Germinal center (tissue), 1 donor: ENCODE measurements around the gene KIAA1671.

Experiments
- DNase-seq: peaks from one replicate; pipeline ENCODE4 v3.0.0; 2012; ENCODE audit warnings: mixed read lengths, low spot score

The KIAA1671 gene

DNA sequence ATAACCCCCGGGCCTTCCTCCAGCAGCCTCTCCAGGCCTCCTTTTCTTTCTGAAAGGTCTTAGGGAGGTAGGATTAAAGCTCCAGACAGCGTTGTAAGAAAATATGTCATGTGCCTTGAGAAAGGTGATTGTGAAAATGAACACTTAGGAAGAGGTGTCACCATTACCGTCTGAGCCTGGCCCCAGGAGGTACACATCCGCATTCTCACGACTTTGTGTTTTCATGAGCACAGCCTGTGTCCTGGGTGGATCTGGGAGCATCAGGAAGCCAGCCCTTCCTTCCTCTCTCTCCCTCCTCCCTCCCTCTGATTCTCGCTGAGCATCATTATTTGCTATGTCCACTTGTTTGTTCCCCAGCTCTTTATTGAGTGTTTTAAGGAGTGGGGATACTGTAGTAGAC lies 142.1 kb downstream of the KIAA1671 start:
- no peak for DNase-seq

DNA sequence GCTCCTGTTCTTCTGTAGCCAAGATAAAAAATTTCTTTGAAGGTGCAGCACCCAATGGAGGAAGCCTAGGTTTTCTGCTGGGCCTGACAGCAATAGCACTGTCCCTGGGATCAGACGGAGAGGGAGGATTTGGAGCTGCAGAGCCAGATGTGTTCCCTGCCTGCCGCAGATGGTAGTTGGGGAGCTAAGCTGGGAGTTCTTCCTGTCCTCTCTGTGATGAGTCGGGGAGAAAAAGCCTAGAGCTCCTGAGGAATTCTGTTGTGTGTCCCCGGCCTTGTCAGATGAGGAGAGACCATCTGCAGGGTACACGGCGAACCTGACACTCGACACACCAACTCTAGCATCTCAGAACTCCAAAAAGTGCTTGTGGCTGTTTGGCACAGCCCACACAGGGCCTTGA lies 143.4 kb downstream of the KIAA1671 start:
- DNase-seq, result no peak

DNA sequence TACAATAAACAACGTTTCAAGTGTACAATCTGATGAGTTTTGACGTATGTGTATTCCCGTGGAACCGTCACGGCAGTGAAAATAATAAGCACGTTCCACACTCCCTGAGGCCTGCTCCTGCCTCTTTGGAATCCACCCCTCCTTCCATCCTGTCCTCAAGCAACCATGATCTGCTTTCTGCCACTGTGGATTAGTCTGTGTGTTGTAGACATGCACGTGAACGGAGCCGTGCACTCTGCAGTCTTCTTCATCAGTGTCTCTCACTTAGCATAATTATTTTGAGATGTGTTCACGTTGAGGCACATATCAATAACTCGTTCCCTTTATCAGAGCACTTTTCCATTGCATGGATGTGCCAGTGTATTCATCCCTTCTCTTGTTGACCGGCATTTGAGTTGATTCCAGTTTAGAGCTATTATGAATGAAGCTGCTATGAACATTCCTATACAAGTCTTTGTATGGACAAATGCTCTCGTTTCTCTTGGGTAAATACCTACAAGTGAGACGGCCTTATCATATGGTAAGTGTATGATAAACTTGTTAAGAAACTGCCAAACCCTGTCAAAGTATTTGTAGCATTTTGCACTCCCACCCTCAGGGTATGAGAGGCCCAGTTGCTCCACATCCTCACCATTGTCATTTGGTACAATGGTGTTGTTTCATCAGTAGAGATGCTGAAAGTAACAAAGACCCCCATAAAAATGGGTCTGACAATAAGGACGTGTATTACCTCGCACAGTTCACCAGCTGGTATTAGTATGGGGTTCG lies 144.3 kb downstream of the KIAA1671 start:
- no peak for DNase-seq

DNA sequence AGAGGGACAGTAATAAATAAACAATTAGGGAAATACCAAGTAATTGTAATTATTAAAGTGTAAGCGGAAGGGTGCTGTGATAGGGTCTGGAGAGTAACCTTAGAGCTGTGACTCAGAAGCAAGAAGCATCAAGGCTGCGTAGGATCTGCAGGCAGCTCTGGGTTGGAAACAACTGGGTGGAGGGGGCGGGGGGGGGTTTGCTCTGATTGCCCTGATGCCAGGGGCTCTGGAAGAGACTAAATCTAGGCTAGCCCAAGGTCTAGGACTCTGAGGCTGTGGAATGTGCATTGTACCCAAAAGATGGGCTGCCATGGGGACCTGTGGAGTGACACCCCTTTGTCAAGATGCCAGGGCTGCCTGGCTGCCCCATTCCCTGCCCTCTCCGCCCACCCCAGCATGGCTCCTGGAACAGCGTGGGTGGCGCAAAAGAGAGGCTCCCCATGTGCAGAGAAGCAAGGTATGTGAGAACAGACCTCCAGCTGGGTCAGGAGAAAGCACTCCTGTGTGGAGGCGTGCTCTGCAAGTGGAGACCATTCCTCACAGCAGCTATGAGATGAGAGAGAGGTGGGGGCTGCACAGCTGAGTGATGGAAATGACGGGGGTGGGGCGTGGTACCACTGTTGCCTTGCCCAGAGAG lies 146.0 kb downstream of the KIAA1671 start:
- no peak for DNase-seq

DNA sequence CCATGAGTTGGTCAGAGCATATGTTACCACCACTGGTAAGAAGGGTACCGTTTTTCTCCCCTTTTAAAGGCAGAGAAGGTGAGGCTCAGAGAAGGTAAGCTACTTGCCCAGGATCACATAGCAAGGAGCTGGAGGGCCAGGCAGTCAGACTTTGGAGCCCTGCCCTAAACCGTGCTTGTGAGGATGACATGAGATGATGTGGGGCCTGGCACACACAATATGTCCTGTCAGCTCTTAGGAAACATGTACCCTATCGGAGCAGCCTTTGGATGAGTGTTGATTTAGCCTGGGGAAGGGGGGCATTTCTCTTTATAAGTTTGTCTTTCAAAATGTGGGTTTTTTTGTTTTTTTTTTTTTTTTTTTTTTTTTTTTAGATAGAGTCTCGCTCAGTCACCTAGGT lies 146.7 kb downstream of the KIAA1671 start:
- DNase-seq, result no peak

DNA sequence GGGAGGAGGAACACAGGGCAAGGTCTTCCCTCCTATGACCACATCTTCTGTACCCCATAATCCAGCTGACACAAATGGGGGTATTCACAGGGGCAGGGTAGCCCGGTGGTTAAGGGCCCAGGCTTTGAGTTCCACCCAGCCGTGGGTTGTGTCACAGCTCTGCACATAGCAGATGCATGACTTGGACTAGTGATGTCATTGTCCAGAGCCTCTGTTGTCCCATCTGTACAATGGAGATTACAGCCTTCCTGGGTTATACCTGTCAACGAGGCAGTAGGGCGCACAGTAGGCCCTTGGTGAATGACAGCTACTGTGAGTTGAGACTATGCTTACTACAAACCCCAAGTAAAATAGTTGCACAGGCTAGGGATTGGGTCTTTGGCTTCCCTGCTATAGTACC lies 147.9 kb downstream of the KIAA1671 start:
- no peak for DNase-seq

DNA sequence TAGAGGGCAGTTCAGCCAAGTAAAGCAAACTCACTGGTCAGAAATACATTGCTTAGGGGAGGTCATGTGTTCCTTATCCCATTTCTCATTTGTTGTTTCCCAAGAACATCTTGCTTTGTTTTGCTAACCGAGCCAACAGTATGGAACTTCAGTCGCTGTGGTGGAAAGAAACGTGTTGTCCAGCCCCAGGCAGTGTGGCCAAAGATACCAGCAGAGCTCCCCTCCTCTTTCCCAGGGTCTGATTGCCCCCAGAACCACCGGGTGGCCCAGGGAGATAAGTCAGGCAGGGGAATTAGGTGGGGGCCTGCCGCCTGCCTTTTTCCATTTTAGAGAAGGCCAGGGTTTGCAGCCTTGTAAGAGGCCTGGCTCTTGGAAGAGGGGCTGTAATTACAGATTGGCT lies 148.4 kb downstream of the KIAA1671 start:
- DNase-seq, result no peak

DNA sequence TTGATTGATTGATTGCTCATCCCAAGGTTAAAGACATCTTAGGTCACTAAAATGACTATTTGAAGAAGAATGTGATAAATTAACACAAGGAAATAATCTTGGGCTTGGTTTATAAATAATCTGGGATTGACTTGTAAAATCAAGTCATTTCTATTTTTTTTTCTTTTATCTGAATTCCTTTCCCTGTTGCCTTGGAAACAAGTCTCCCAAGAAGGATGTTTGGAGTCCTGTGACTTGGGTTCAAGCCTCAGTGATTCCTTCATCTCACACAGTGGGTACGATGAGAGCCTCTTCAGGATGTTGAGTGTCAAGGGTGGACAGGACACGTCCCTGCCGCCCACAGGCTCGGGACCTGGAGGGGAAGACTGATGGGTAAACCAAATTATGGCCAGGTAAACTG lies 149.0 kb downstream of the KIAA1671 start:
- DNase-seq, result no peak

DNA sequence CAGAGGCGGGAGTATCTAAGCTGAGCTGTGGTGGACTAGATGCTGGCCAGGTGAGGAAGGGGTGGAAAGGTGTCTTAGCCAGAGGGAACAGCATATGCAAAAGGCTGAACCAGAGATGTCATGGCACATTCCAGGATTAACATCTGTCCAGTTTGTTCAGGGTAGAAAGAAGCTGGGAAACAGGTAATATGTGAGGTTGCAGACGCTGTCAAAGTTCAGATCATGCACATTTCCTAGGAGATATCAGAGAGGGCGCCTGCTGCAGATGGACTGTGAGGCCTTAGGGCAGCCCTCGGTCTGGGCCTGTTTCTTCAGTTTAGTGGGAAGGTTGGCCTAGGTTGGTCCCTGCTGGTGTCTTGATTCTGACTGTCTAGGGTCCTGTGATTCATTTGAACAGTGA lies 149.5 kb downstream of the KIAA1671 start:
- DNase-seq, result no peak

DNA sequence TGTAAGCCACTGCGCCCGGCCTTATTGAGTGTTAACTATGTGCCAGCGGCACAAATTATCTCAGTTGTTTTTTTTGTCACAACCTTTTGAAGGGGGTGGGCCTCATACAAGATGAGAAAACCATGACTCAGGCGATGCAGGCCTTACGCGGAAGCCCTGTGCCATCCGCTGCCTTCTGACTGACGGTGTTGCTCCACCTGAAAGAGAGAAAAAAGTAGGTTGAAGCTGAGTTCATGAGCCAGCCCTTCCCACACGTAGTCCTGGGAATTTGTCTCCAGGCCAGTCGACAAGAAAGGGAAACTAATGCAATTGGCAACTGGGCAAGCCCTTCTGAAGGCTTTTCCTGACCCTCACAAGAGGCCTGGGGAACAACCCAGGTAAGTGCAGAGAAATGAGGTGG lies 150.2 kb downstream of the KIAA1671 start:
- DNase-seq, result no peak

DNA sequence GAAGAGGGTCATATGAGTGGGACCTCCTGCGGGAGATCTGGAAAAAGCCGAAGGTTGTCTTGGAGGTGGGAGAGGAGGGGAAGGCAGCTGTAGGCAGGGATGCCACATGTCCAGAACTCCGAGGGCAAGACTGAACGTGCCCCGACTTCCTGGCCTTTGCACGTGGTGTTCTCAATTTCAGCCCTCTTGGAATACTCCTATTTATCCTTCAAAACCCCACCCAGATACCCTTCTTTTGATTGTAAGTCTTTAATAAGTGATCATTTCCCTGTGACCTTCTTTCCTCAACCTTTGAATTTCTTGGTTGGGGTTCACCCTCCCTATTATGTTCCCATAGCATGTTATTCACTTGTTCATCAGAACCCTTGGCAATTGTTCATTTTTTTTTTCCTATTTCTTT lies 151.9 kb downstream of the KIAA1671 start:
- no peak for DNase-seq

DNA sequence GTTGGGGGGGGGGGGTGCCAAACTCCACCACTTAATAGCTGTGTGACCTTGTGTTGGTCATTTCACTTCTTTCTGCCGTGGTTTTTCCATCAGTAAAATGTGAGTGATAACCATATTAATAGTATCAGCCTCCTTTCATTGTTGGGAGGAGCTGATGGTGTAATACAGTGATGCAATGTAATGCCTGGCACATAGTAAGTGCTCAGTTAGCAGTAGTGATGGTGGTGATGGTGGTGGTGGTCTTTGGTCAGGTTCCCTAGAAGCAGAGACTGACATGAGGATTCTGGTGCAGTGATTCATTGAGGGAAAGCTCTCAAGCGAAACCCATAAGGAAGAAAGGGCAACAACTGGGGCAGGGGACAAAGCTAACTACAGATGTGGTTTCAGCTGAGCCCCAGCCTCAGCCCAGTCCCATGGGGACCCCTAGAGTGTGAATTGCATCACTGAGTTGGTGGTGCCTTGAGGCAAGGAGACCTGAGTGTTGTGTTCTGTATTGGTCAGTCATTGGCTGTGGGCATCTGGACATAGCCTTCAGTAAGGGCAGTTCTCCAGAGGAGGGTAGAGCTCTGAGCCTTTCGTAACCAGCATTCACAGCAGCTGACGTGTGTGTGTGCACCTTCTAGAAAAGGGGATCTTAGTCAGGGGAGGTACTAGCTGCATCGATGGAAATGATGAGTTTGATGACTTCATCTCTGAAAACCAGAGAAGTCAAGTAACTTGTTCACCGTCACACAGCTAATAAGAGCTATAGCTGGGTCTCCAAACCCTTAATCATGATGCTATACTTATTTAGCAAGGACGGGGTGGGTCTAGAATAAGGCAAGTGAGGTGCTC lies 153.5 kb downstream of the KIAA1671 start:
- DNase-seq, result no peak

DNA sequence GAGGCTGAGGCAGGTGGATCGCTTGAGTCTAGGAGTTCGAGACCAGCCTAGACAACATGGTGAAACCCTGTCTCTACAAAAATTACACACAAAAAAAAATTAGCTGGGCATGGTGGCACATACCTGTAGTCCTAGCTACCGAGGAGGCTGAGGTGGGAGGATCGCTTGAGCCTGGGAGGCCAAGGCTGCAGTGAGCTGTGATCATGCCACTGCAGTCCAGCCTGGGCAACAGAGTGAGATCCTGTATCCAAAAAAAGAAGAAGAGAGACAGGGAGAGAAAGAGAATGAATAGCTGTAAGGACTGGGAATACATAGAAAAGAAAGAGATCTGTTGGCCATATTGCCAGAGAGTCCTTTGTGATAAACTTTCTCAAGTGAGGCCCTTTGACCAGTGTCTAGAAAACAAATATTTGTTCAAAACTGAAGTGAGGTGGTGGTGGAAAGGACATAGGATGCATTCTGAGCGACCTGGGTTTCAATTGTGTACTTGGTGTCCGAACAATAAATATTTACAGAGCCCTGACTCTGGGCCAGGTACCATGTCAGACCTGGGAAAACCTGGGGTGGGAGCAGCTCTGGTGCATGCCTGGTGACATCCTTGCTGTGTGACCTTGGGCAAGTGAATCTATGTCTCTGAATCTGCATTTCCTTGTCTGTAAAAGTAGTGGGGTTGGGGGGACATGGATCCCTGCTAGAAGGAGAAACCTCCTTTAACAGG lies 157.5 kb downstream of the KIAA1671 start:
- no peak for DNase-seq

DNA sequence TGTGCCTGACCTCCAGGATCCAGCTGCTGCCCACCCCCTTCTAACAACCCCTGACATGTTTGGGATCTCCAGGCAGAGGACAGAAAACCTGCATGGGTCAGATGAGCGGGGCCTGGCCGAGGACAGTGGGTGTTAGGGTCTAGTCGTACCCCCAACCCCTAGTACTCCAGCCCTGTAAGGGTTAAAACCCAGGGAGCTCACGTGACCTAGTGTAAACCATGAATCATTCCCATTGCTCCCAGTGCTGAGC lies 158.0 kb downstream of the KIAA1671 start:
- no peak for DNase-seq

DNA sequence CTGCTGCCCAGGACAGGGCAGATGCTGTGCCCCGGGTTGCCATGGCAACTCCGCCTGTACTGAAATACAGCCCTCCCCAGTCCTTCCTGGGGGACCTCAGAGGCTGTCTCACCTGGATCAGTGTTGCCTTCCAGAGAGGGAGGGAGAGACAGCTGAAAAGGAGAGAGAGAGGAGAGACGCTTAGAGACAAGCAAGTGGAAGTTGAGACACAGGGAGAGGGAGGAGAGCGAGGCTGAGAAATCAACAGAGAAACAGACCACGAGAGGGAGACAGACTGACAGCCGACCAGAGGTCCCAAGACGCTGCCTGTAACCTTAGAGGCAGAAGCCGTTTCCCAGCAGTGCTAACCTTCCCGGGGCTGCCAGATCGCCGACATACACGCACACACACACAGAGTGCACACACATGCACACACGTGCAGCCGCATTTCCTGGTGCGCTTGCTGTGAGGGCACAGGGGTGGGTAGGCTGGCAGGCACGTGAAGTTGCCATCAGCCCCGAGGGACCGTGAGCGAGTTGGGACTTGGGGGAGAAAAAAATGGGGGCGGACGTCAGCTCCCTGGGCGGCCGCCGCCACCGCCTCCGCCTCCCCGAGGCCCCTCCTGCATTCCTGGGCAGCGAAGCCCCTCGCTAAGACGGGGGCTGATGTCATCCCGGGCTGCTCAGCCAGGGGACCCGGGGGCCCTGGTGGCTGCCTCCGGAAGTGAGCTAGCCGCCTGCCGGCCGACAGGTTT lies 158.5 kb downstream of the KIAA1671 start:
- DNase-seq, result peak; percentile 48

DNA sequence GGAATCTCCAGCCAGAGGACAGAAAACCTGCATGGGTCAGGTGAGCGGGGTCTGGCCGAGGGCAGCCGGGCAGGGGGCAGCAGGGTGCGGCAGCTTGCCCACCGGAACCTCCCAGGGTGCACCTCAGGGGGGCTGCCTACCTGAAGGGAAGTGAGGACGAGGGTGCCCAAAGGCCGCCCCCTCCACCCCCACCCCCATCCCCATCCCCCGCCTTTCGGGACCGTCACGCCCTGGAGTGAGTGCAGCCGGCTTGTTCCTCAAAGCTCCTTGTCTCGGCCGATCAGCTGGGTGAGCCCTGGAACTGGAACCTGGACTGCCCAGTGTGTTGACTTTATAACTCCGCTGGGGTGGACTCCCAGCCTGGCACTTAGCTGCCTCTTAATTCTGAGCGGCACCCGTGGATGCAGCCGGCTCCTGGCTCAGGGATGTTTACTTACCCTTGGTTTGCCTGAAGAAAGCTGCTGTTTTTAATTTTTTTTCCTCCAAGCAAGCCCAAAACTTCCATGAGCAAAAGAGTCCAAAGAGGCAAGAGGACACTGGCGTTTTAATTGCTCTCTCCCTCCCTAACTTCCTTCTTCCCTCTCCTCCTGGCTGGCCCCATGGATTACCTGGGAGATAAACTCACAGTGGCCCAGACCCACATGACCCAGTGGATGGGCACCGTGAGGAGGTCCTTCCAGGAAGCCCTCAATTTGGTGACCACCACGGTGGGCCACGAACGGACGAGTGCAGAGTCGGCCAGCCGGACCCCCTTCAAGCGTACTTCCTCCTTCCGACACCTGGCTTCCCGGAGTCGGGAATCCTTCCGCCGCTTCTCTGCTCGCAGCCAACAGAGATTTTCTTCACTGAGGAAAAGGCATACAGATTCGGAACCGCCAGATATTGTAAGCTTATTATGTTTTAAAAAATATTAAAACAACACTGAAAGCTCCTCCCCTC lies 159.3 kb downstream of the KIAA1671 start:
- peak; percentile 14 for DNase-seq

DNA sequence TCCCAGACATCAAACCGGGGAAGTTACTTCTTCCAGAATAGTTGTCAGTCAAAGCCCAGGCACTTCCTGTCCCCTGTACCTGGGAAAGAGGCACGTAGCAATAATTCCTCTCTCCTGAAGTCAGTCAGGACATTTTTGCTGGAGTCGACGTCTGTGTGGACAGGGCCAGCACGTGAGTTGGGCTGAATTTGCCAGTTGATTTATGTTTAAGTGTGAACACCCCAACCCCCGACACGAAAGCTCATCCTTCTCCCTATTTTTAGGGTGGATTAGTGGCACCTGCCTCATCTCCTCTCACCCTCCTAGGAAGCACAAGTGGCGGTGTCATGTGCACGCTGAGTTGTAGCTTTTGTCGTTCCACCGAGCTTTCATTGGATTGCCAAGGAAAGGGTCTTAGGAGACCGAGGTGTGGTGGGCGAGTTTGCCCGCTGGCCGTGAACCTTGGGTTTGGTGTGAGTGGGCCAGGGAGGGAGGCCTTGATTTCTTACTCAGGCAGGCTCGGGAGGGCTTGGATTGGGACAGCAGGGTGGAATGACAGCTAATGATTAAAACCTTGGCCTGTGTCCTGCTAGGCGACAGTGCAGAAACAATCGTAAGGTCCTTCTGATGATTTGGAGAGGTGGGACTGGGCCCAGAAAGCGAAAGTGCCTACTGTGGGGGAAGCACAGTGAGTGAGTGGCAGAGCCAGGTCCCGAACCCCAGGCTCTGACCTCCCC lies 160.2 kb downstream of the KIAA1671 start:
- no peak for DNase-seq

DNA sequence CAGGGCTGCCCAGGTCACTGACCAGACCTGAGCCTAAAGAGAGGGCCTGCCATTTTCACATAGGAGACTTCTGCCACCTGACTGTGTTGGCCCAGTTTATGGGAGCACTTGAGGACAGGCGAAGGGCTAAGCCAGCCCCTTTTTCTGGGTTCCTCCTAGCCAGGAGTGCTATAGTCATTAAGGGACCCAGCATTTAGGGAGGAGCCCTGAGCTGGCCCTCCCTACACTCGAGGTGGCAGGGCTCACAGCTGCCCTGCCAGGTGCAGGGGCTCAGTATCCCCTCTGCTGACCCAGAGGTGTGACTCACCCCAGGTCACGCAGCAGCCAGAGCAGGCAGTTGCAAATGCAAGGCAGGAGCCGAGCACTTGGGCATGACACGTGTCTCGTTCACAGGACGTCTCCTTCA lies 160.8 kb downstream of the KIAA1671 start:
- no peak for DNase-seq

DNA sequence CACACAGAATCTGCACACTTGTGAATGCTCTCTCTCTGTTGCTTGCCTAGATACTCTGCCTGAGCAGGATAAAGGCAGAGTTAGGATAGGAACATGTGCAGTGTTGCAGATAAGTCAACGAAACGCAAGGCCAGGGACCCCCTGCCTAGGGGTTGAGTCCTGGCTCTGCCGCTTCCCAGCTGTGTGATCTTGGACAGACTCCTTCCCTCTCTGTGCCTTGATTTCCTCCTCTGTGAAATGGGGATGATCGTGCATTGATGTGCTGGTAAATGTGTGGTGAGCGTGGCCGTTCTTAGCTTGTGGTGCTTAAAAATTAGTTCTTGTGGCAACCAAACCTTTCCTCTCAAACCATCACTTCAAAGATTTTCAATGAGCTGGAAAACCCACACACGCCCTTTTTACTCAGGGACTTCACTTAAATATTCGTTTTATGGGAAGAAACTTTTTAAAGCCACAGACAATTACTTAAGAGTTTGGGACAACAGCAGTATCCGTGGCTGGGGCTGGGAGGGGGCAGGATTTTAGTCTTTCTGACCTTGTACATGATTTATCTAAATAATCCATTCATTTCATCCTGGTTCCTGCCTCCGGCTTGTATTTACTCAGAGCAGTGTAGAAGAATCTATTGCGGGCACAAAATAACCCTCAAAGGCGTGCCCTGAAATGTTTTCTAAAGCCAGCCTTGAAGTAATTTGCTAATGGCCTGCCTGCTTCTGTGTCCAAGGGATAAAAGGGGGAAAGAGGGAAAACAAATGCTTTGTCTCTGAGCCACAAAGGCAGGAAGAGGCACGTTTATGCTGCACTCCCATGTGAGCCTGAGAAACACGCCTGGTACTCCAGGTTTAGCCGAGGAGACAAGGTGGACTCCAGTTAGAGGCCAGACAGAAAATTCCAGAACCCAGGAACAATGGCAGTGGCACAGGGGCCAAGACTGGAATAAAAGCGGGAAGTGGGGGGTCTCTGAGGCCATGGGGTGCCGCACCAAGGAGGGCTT lies 162.2 kb downstream of the KIAA1671 start:
- no peak for DNase-seq
